ENCODE results near the gene AMN1. TPM values are rescaled to one million over a fixed set of nuclear protein-coding genes. Genes with fewer than 3 reads are reported as not detected.
"Not testable (repeated sequence)": the region's sequence is repeated elsewhere in the genome, so short reads cannot be mapped to it uniquely, and the experiment has no call there.

Gene AMN1
- total RNA-seq, 1 donor from 2014 or later = 9.9 TPM

GRCh38 chr12:31702047-31702446 is 26.8 kb downstream of the AMN1 start:
- intact Hi-C loops (cut with DNase I) = no loop called here
- no peak overlapping the region for H3K27ac ChIP-seq
- ATAC-seq = no peak
- H3K36me3 ChIP-seq = peaks cover 12% of the 10 kb centered on the region
- H3K9me3 ChIP-seq = no peaks in the 10 kb centered on the region
- TF ChIP-seq, protein P1, sequence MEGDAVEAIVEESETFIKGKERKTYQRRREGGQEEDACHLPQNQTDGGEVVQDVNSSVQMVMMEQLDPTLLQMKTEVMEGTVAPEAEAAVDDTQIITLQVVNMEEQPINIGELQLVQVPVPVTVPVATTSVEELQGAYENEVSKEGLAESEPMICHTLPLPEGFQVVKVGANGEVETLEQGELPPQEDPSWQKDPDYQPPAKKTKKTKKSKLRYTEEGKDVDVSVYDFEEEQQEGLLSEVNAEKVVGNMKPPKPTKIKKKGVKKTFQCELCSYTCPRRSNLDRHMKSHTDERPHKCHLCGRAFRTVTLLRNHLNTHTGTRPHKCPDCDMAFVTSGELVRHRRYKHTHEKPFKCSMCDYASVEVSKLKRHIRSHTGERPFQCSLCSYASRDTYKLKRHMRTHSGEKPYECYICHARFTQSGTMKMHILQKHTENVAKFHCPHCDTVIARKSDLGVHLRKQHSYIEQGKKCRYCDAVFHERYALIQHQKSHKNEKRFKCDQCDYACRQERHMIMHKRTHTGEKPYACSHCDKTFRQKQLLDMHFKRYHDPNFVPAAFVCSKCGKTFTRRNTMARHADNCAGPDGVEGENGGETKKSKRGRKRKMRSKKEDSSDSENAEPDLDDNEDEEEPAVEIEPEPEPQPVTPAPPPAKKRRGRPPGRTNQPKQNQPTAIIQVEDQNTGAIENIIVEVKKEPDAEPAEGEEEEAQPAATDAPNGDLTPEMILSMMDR (IDR thresholded peaks at IDR 0.05) = peak; percentile 18
- DNase-seq = no peak
- no peaks in the 10 kb centered on the region for H3K4me1 ChIP-seq
- no peaks in the 10 kb centered on the region for H3K27me3 ChIP-seq
- H3K4me3 ChIP-seq = no peak overlapping the region

DNA sequence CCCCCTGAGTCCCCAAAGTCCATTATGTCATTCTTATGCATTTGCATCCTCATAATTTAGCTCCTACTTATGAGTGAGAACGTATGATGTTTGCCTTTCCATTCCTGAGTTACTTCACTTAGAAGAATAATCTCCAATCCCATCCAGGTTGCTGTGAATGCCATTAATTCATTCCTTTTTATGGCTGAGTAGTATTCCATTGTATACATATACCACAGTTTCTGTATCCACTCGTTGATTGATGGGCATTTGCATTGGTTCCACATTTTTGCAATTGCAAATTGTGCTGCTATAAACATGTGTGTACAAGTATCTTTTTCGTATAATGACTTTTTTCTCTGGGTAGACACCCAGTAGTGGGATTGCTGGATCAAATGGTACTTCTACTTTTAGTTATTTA is 38.9 kb downstream of the AMN1 start:
- H3K4me3 ChIP-seq; ATAC-seq; intact Hi-C loops (cut with DNase I); H3K36me3 ChIP-seq; DNase-seq; H3K27me3 ChIP-seq; H3K4me1 ChIP-seq; H3K27ac ChIP-seq; H3K9me3 ChIP-seq: not testable (repeated sequence)

GRCh38 chr12:31687101-31687527 is 41.7 kb downstream of the AMN1 start:
- Histone ChIP-seq H3K4me3 (no peak overlapping the region), H3K9me3 (peaks cover 15% of the 10 kb centered on the region), H3K4me1 (no peaks in the 10 kb centered on the region), H3K27me3 (no peaks in the 10 kb centered on the region), H3K36me3 (peaks cover 4% of the 10 kb centered on the region), H3K27ac (no peak overlapping the region)
- peak; percentile 90 for ATAC-seq
- no peak for DNase-seq
- TF ChIP-seq, protein P1 (IDR thresholded peaks at IDR 0.05) = no peak
- intact Hi-C loops (cut with DNase I) = no loop called here

GRCh38 chr12:31685801-31686200 is 43.0 kb downstream of the AMN1 start:
- H3K27ac ChIP-seq = no peak overlapping the region
- DNase-seq (no peak), ATAC-seq (no peak)
- H3K4me3 ChIP-seq = no peak overlapping the region
- H3K9me3 ChIP-seq = peaks cover 15% of the 10 kb centered on the region
- H3K27me3 ChIP-seq = no peaks in the 10 kb centered on the region
- peaks cover 4% of the 10 kb centered on the region for H3K36me3 ChIP-seq
- intact Hi-C loops (cut with DNase I) = no loop called here
- TF ChIP-seq, protein P1 (IDR thresholded peaks at IDR 0.05) = no peak
- H3K4me1 ChIP-seq = no peaks in the 10 kb centered on the region

DNA sequence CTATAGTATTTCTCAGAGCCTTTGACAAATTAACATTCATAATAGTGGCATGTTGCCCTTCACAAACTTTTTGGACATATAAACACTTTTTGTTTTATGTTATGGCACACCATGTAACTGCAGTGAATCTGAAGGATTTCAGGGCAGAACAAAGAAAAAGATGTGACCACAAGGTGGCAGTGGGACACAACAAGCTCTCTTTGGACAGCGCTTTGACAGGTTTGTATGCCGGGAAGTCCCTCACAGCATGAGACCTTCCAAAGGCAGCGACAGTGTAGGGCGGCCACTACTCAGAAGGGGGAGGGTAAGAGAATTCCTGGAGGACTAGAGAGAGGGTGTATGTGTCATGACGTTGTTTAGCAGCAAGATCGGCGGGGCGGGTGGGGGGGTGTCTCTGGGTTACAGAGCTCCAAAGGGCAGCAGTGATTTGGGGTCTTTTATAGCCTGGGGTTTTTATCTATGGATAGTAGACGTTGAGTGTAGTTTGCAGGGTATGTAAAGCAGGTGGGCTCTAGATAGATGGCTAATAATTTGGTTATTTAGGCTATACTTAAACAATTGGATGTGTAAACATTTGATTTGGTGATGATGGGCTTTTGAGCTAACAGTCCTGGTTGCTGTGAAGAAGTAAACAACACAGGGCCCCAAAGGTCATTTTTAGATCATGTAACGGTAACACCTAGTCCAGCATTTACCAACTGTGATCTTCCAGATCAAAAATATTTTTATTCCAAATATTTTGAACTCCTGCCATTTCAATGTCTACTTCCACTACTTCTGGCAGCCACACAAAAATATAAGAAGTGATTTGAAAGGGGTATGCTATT is 46.5 kb downstream of the AMN1 start:
- H3K9me3 ChIP-seq = peaks cover 15% of the 10 kb centered on the region
- no peak for DNase-seq
- H3K4me1 ChIP-seq = no peaks in the 10 kb centered on the region
- H3K27ac ChIP-seq = no peak overlapping the region
- TF ChIP-seq, protein P1 (IDR thresholded peaks at IDR 0.05) = peak; percentile 71
- peak; percentile 96 for ATAC-seq
- intact Hi-C loops (cut with DNase I) = no loop called here
- no peaks in the 10 kb centered on the region for H3K27me3 ChIP-seq
- H3K36me3 ChIP-seq = no peaks in the 10 kb centered on the region
- no peak overlapping the region for H3K4me3 ChIP-seq

GRCh38 chr12:31672521-31672920 is 56.3 kb downstream of the AMN1 start:
- Histone ChIP-seq H3K4me1 (no peaks in the 10 kb centered on the region), H3K27me3 (no peaks in the 10 kb centered on the region), H3K9me3 (peaks cover 10% of the 10 kb centered on the region), H3K36me3 (peaks cover 4% of the 10 kb centered on the region), H3K27ac (no peak overlapping the region), H3K4me3 (no peak overlapping the region)
- ATAC-seq (no peak), DNase-seq (no peak)
- TF ChIP-seq, protein P1 (IDR thresholded peaks at IDR 0.05) = no peak
- intact Hi-C loops (cut with DNase I) = no loop called here

DNA sequence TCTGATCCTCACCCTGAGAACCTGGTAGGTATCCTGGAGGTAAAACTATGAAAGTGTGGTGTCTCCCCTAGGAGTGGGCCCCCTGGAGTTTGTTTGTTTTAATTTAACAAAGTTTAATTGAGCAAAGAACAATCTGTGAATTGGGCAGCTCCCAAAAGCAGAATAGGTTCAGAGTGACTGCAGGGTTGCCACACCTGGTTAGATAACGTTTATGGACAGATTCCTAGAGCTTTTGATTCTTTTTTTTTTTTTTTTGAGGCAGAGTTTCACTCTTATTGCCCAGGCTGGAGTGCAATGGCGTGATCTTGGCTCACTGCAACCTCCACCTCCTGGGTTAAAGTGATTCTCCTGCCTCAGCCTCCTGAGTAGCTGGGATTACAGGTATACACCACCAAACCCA is 59.2 kb downstream of the AMN1 start:
- H3K27me3 ChIP-seq; H3K4me3 ChIP-seq; DNase-seq; H3K9me3 ChIP-seq; H3K36me3 ChIP-seq; H3K4me1 ChIP-seq; intact Hi-C loops (cut with DNase I); ATAC-seq; H3K27ac ChIP-seq: not testable (repeated sequence)

All from upper lobe of right lung (tissue), 1 donor.